Liver (tissue), 9 donors: Measurements from ENCODE around the gene ALDH1L1. TPM values are rescaled to one million over a fixed set of nuclear protein-coding genes. Genes with fewer than 3 reads are reported as not detected.

Source experiments
- DNase-seq: peaks from one replicate; pipeline ENCODE4 v3.0.0-alpha.2; 2017; ENCODE audit warnings: low spot score
- H3K27ac ChIP-seq, 2 donors: one replicate each; pipeline ENCODE4 v1.7.0; 2013; ENCODE audit warnings: inconsistent platforms in 2 of 2, low read length in 2 of 2, control low read depth in 1 of 2, low read depth in 1 of 2, mild to moderate bottlenecking in 1 of 2
- H3K27me3 ChIP-seq, 4 donors: one replicate each; pipeline versions ENCODE4 v1.6.1 to v1.7.0; 2013; ENCODE audit warnings: low read length in 3 of 4, inconsistent platforms in 1 of 4, mild to moderate bottlenecking in 1 of 4, moderate library complexity in 1 of 4; ENCODE audit not compliant: control insufficient read depth in 4 of 4, insufficient read depth in 4 of 4
- H3K36me3 ChIP-seq, 4 donors: one replicate each; pipeline versions ENCODE4 v1.6.1 to v1.7.0; 2013; ENCODE audit warnings: low read length in 3 of 4, mild to moderate bottlenecking in 3 of 4, low read depth in 1 of 4, moderate library complexity in 1 of 4; ENCODE audit not compliant: control insufficient read depth in 4 of 4, insufficient read depth in 3 of 4
- H3K4me1 ChIP-seq, 4 donors: one replicate each; pipeline versions ENCODE4 v1.6.1 to v1.7.0; 2013; ENCODE audit warnings: low read length in 3 of 4, mild to moderate bottlenecking in 3 of 4, moderate library complexity in 1 of 4; ENCODE audit not compliant: control insufficient read depth in 4 of 4, insufficient read depth in 4 of 4
- H3K4me3 ChIP-seq, 3 donors: one replicate each; pipeline versions ENCODE4 v1.6.1 to v1.7.0; 2013; ENCODE audit warnings: low read length in 3 of 3, control low read depth in 1 of 3, low read depth in 1 of 3, mild to moderate bottlenecking in 1 of 3
- H3K9ac ChIP-seq, 2 donors: one replicate each; pipeline ENCODE4 v1.7.0; 2013; ENCODE audit warnings: low read length in 2 of 2, mild to moderate bottlenecking in 2 of 2, moderate library complexity in 2 of 2, control low read depth in 1 of 2, low read depth in 1 of 2
- H3K9me3 ChIP-seq, 4 donors: one replicate each; pipeline versions ENCODE4 v1.6.1 to v1.7.0; 2013; ENCODE audit warnings: low read length in 3 of 4; ENCODE audit not compliant: control insufficient read depth in 4 of 4
- EGR1 ChIP-seq, 2 donors: IDR thresholded peaks; 2 replicates each; pipeline ENCODE4 v1.6.1; 2016 to 2018; ENCODE audit warnings: antibody characterized with exemption in 2 of 2, low read depth in 2 of 2
- FOXA1 ChIP-seq: IDR thresholded peaks from 2 replicates; pipeline ENCODE4 v1.6.1; 2016; ENCODE audit warnings: antibody characterized with exemption
- FOXA2 ChIP-seq: IDR thresholded peaks from 2 replicates; pipeline ENCODE4 v1.6.1; 2016; ENCODE audit warnings: antibody characterized with exemption
- GABPA ChIP-seq, 2 donors: IDR thresholded peaks in 1 of 2; conservative IDR thresholded peaks in 1 of 2; 2 replicates each; pipeline ENCODE4 v1.6.1; 2016; ENCODE audit warnings: antibody characterized with exemption in 2 of 2, mild to moderate bottlenecking in 1 of 2, moderate library complexity in 1 of 2
- HNF4A ChIP-seq, 2 donors: conservative IDR thresholded peaks; 2 replicates each; pipeline ENCODE4 v1.6.1; 2016; ENCODE audit warnings: antibody characterized with exemption in 2 of 2, mild to moderate bottlenecking in 2 of 2
- HNF4G ChIP-seq: IDR thresholded peaks from 2 replicates; pipeline ENCODE4 v1.6.1; 2016; ENCODE audit warnings: antibody characterized with exemption
- JUND ChIP-seq, 2 donors: IDR thresholded peaks; 2 replicates each; pipeline ENCODE4 v1.6.1; 2016; ENCODE audit warnings: antibody characterized with exemption in 2 of 2
- NR2F2 ChIP-seq: IDR thresholded peaks from 2 replicates; pipeline ENCODE4 v1.6.1; 2016; ENCODE audit warnings: antibody characterized with exemption
- RAD21 ChIP-seq, 2 donors: IDR thresholded peaks; 2 replicates each; pipeline ENCODE4 v1.6.1; 2016; ENCODE audit warnings: antibody characterized with exemption in 2 of 2, mild to moderate bottlenecking in 2 of 2
- RXRA ChIP-seq, 2 donors: IDR thresholded peaks; 2 replicates each; pipeline ENCODE4 v1.6.1; 2017 to 2018; ENCODE audit warnings: antibody characterized with exemption in 2 of 2, mild to moderate bottlenecking in 1 of 2
- SP1 ChIP-seq: IDR thresholded peaks from 2 replicates; pipeline ENCODE4 v1.6.1; 2018; ENCODE audit warnings: antibody characterized with exemption, mild to moderate bottlenecking
- TAF1 ChIP-seq: conservative IDR thresholded peaks from 2 replicates; pipeline ENCODE4 v1.6.1; 2016; ENCODE audit warnings: antibody characterized with exemption, mild to moderate bottlenecking
- YY1 ChIP-seq: IDR thresholded peaks from 2 replicates; pipeline ENCODE4 v1.6.1; 2016; ENCODE audit warnings: antibody characterized with exemption, mild to moderate bottlenecking
- WGBS: extraction: QIAGEN DNeasy Blood & Tissue Kit; methylation state at CpG from one replicate; pipeline ENCODE4 v1.1.7; 2013; 5-methylcytosine and 5-hydroxymethylcytosine counted together
- polyA plus RNA-seq, 2 donors: library from polyadenylated mRNA; stranded (reverse) in 1 of 2; unstranded in 1 of 2; fragments of 200-250 nt in 1 of 2; fragments of >200 nt in 1 of 2; fragmentation: Nextera tagmentation in 1 of 2; extraction: Ambion mirVana in 1 of 2; gene quantifications; one replicate each; pipeline versions ENCODE4 v1.2.1 to v1.2.3, GENCODE V29; 2013 to 2015
- total RNA-seq, 2 donors: library from RNA; depleted of rRNA; stranded (reverse); fragments of >200 nt; gene quantifications; one replicate each; pipeline ENCODE4 v1.2.3, GENCODE V29; 2014
- TF ChIP-seq, protein P1 (sequence below): IDR thresholded peaks from 2 replicates; pipeline ENCODE4 v1.6.1; 2016; ENCODE audit warnings: antibody characterized with exemption
- TF ChIP-seq, protein P2 (sequence below): IDR thresholded peaks from 2 replicates; pipeline ENCODE4 v1.6.1; 2016; ENCODE audit warnings: antibody characterized with exemption
- TF ChIP-seq, protein P3 (sequence below): fragments of 150-350 bp; IDR thresholded peaks from 2 replicates; pipeline ENCODE4 v1.5.1; 2017; ENCODE audit warnings: improper control_type of control experiment, low read depth, low read length; ENCODE audit not compliant: missing input control
- TF ChIP-seq, protein P4 (sequence below): IDR thresholded peaks from 2 replicates; pipeline ENCODE4 v1.6.1; 2016; ENCODE audit warnings: antibody characterized with exemption, mild to moderate bottlenecking
- TF ChIP-seq, protein P5 (sequence below): IDR thresholded peaks from 2 replicates; pipeline ENCODE4 v1.6.1; 2016; ENCODE audit warnings: antibody characterized with exemption
- donor health status: healthy.
- donor health status: healthy.
- donor health status: healthy.
- donor health status: healthy.
- donor health status: healthy.

ALDH1L1 gene
- total and polyA plus RNA-seq, 4 donors, result 46.7 to 234 (median 147) TPM

DNA sequence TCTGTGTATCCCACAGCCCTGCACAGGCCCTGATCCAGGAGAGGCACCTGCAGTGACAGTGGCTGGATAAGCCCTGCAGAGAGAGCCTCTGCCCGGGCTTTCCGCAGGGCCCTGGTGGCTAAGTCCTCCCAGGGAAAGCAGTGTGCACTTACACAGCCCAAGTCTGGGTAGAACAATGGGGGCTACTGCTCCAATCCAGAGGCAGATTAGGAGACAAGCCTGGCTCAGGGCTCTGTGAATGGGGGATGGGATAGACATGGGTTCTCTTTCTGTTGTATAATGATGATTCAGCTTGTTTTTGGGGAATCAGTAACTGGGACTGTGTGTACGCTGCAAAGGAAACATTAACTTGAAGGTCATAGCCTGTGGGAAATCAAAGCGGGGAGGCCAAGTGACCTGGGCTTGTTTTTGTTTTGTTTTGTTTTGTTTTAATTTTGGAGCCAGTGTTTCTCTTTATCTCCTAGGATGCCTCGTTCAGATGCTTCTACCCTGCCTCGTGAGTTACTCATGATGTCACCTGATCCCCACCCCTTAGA is 4.1 kb upstream of the ALDH1L1 start:
- no peak for DNase-seq
- 37% methylated on average over 6 of the region's 6 CpGs for WGBS
- Histone ChIP-seq H3K9me3 (no peaks in the 10 kb centered on the region), H3K9ac (peak overlapping the region; percentile 13 to 52), H3K4me3 (no peak overlapping the region), H3K36me3 (no peaks in the 10 kb centered on the region), H3K4me1 (peaks cover 12 to 67% (median 40%) of the 10 kb centered on the region in 4 donors), H3K27me3 (no peaks in the 10 kb centered on the region), H3K27ac (peak overlapping the region; percentile 92 to 97)
- TF ChIP-seq FOXA1, result peak; percentile 67
- TF ChIP-seq RAD21 (IDR thresholded peaks at IDR 0.05), result peak; percentile 16 to 24
- TF ChIP-seq TAF1, result no peak
- TF ChIP-seq, protein P1, sequence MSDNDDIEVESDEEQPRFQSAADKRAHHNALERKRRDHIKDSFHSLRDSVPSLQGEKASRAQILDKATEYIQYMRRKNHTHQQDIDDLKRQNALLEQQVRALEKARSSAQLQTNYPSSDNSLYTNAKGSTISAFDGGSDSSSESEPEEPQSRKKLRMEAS, result peak; percentile 35
- TF ChIP-seq, protein P2, sequence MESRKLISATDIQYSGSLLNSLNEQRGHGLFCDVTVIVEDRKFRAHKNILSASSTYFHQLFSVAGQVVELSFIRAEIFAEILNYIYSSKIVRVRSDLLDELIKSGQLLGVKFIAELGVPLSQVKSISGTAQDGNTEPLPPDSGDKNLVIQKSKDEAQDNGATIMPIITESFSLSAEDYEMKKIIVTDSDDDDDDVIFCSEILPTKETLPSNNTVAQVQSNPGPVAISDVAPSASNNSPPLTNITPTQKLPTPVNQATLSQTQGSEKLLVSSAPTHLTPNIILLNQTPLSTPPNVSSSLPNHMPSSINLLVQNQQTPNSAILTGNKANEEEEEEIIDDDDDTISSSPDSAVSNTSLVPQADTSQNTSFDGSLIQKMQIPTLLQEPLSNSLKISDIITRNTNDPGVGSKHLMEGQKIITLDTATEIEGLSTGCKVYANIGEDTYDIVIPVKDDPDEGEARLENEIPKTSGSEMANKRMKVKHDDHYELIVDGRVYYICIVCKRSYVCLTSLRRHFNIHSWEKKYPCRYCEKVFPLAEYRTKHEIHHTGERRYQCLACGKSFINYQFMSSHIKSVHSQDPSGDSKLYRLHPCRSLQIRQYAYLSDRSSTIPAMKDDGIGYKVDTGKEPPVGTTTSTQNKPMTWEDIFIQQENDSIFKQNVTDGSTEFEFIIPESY, result peak; percentile 67
- peak; percentile 60 for TF ChIP-seq FOXA2
- peak; percentile 90 for TF ChIP-seq SP1
- TF ChIP-seq GABPA (IDR thresholded peaks at IDR 0.05 in 1 of 2, conservative IDR thresholded peaks at IDR 0.05 in 1 of 2), result no peak
- peak; percentile 47 to 72 for TF ChIP-seq HNF4A (conservative IDR thresholded peaks at IDR 0.05)
- peak; percentile 80 for TF ChIP-seq NR2F2
- TF ChIP-seq YY1, result peak; percentile 79
- TF ChIP-seq JUND (IDR thresholded peaks at IDR 0.05), result peak; percentile 76 to 82
- TF ChIP-seq, protein P3, sequence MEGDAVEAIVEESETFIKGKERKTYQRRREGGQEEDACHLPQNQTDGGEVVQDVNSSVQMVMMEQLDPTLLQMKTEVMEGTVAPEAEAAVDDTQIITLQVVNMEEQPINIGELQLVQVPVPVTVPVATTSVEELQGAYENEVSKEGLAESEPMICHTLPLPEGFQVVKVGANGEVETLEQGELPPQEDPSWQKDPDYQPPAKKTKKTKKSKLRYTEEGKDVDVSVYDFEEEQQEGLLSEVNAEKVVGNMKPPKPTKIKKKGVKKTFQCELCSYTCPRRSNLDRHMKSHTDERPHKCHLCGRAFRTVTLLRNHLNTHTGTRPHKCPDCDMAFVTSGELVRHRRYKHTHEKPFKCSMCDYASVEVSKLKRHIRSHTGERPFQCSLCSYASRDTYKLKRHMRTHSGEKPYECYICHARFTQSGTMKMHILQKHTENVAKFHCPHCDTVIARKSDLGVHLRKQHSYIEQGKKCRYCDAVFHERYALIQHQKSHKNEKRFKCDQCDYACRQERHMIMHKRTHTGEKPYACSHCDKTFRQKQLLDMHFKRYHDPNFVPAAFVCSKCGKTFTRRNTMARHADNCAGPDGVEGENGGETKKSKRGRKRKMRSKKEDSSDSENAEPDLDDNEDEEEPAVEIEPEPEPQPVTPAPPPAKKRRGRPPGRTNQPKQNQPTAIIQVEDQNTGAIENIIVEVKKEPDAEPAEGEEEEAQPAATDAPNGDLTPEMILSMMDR, result no peak
- no peak for TF ChIP-seq HNF4G
- TF ChIP-seq EGR1 (IDR thresholded peaks at IDR 0.05; ENCODE audit: low read depth in 2 of 2), result no peak
- TF ChIP-seq, protein P4, sequence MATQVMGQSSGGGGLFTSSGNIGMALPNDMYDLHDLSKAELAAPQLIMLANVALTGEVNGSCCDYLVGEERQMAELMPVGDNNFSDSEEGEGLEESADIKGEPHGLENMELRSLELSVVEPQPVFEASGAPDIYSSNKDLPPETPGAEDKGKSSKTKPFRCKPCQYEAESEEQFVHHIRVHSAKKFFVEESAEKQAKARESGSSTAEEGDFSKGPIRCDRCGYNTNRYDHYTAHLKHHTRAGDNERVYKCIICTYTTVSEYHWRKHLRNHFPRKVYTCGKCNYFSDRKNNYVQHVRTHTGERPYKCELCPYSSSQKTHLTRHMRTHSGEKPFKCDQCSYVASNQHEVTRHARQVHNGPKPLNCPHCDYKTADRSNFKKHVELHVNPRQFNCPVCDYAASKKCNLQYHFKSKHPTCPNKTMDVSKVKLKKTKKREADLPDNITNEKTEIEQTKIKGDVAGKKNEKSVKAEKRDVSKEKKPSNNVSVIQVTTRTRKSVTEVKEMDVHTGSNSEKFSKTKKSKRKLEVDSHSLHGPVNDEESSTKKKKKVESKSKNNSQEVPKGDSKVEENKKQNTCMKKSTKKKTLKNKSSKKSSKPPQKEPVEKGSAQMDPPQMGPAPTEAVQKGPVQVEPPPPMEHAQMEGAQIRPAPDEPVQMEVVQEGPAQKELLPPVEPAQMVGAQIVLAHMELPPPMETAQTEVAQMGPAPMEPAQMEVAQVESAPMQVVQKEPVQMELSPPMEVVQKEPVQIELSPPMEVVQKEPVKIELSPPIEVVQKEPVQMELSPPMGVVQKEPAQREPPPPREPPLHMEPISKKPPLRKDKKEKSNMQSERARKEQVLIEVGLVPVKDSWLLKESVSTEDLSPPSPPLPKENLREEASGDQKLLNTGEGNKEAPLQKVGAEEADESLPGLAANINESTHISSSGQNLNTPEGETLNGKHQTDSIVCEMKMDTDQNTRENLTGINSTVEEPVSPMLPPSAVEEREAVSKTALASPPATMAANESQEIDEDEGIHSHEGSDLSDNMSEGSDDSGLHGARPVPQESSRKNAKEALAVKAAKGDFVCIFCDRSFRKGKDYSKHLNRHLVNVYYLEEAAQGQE, result peak; percentile 61
- TF ChIP-seq, protein P5, sequence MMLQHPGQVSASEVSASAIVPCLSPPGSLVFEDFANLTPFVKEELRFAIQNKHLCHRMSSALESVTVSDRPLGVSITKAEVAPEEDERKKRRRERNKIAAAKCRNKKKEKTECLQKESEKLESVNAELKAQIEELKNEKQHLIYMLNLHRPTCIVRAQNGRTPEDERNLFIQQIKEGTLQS, result peak; percentile 75
- TF ChIP-seq RXRA (IDR thresholded peaks at IDR 0.05), result peak; percentile 82 to 96
